Measurements from ENCODE around the gene ZNF564.
"Not testable (repeated sequence)": the region's sequence is repeated elsewhere in the genome, so short reads cannot be mapped to it uniquely, and the experiment has no call there.

ZNF564 gene

DNA sequence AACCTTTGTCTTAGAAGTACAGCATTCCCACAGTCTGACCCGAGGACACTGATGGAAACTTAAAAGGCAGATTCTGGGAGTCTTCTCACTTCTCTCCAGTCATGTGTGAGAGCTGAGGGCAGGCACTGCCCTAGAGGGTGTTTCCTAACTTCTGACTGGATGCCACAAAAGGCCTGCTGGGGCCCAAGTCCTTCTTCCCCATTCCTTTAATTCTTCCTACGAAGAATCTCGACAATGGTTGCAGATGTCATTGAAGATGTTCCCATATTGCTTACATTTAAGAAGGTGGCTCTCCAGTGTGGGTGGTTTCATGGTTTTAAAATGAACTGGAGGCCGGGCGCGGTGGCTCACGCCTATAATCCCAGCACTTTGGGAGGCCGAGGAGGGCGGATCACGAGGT lies 27.4 kb upstream of the ZNF564 start:
- TF ChIP-seq, protein P1, sequence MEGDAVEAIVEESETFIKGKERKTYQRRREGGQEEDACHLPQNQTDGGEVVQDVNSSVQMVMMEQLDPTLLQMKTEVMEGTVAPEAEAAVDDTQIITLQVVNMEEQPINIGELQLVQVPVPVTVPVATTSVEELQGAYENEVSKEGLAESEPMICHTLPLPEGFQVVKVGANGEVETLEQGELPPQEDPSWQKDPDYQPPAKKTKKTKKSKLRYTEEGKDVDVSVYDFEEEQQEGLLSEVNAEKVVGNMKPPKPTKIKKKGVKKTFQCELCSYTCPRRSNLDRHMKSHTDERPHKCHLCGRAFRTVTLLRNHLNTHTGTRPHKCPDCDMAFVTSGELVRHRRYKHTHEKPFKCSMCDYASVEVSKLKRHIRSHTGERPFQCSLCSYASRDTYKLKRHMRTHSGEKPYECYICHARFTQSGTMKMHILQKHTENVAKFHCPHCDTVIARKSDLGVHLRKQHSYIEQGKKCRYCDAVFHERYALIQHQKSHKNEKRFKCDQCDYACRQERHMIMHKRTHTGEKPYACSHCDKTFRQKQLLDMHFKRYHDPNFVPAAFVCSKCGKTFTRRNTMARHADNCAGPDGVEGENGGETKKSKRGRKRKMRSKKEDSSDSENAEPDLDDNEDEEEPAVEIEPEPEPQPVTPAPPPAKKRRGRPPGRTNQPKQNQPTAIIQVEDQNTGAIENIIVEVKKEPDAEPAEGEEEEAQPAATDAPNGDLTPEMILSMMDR (IDR thresholded peaks at IDR 0.05; ENCODE audit: insufficient read depth, low read depth, low read length, missing control alignments): no peak
- no peak for DNase-seq (ENCODE audit: low read depth)
- no peak overlapping the region for H3K4me3 ChIP-seq (ENCODE audit: low read depth, low read length)

- no peak overlapping the region for H3K4me3 ChIP-seq (ENCODE audit: low read depth, low read length)
- TF ChIP-seq, protein P1 (IDR thresholded peaks at IDR 0.05; ENCODE audit: insufficient read depth, low read depth, low read length, missing control alignments): no peak
- peak; percentile 57 for DNase-seq (ENCODE audit: low read depth)
Measured at GRCh38 chr19:12574036-12574435, 22.8 kb upstream of the ZNF564 start.

DNA sequence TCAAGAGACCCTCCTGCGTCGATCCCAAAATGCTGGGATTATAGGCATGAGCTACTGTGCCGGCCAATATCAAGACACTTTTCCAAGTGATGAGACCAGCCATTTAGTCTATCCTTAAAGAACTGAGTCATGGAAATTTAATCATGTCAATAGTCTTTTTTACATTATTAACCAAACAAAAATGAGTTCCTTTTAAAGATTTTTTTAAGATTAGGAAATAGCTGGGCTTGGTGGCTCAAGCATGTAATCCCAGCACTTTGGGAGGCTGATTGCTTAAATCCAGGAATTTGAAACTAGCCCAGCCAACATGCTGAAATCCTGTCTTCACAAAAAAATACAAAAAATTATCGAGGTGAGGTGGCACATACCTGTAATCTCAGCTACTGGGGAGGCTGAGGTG lies 16.7 kb upstream of the ZNF564 start:
- no peak for DNase-seq (ENCODE audit: low read depth)
- no peak overlapping the region for H3K4me3 ChIP-seq (ENCODE audit: low read depth, low read length)
- TF ChIP-seq, protein P1 (IDR thresholded peaks at IDR 0.05; ENCODE audit: insufficient read depth, low read depth, low read length, missing control alignments): no peak

DNA sequence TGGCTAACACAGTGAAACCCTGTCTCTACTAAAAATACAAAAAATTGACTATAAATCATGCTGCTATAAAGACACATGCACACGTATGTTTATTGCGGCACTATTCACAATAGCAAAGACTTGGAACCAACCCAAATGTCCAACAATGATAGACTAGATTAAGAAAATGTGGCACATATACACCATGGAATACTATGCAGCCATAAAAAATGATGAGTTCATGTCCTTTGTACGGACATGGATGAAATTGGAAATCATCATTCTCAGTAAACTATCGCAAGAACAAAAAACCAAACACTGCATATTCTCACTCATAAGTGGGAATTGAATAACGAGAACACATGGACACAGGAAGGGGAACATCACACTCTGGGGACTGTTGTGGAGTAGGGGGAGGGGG lies 15.1 kb upstream of the ZNF564 start:
- H3K4me3 ChIP-seq (ENCODE audit: low read depth, low read length); DNase-seq (ENCODE audit: low read depth): not testable (repeated sequence)

DNA sequence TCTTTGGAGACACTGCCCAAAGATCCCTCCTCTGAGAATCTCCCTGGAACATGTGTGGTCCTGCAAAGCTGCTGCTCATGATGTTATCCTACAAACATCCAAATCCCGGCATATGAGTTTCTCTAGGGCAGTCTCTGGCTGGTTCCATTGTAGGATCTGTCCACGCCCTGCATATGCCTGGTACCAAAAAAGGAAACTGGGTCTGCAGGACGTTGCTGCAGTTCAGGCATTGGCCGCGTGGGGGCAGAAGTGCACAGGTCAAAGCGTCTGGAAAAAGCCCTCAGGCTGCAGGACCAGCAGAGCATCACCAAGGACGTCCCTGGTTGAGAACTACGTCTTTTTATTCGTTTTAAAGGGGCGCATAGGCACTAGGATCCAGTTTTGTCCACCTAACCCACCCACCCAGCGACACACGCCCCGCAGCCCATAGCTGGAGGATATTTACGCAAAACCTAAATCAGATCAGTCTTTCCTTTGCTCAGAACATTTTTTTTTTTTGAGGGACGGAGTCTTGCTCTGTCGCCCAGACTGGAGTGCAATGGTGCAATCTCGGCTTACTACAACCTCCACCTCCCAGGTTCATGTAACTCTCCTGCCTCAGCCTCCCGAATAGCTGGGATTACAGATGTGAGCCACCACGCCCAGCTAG lies 12.9 kb upstream of the ZNF564 start:
- peak; percentile 92 for DNase-seq (ENCODE audit: low read depth)
- TF ChIP-seq, protein P1 (IDR thresholded peaks at IDR 0.05; ENCODE audit: insufficient read depth, low read depth, low read length, missing control alignments): peak; percentile 98
- H3K4me3 ChIP-seq (ENCODE audit: low read depth, low read length): no peak overlapping the region

GRCh38 chr19:12555456-12555930 lies 4.2 kb upstream of the ZNF564 start:
- DNase-seq (ENCODE audit: low read depth): no peak
- TF ChIP-seq, protein P1 (IDR thresholded peaks at IDR 0.05; ENCODE audit: insufficient read depth, low read depth, low read length, missing control alignments): no peak
- H3K4me3 ChIP-seq (ENCODE audit: low read depth, low read length): no peak overlapping the region

DNA sequence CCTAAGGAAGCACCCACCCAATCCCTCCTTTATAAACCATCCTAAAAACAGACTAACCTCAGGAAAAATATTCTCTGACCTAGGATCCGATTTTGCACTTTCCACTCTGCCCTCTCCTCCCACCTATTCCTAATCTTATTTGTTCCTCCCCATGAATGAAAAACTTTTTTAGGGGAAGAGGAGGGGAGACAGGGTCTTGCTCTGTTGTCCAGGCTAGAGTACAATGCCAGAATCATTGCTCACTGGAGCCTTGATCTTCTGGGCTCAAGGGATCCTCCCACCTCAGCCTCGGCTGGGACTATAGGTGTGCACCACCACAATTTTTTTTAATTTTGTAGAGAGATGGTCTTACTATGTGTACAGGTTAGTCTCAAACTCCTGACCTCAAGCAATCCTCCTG lies 4.4 kb downstream of the ZNF564 start:
- DNase-seq (ENCODE audit: low read depth): no peak
- TF ChIP-seq, protein P1 (IDR thresholded peaks at IDR 0.05; ENCODE audit: insufficient read depth, low read depth, low read length, missing control alignments): no peak
- H3K4me3 ChIP-seq (ENCODE audit: low read depth, low read length): no peak overlapping the region

Measured in GM12865 (cell line).